Smooth muscle cell of the pulmonary artery (primary cell): ENCODE measurements around the gene BAK1. TPM values are rescaled to one million over a fixed set of nuclear protein-coding genes. Genes with fewer than 3 reads are reported as not detected.

Experiments
- total RNA-seq: library from RNA; depleted of rRNA; stranded (reverse); fragments of >200 nt; gene quantifications from 2 replicates; pipeline ENCODE4 v1.2.3, GENCODE V29; 2014

Gene BAK1
- total RNA-seq: 14.5 and 17.6 TPM in 2 replicates

GRCh38 chr6:33579828-33580714, at the start of gene BAK1:
BAK1 (minus strand) TSS chr6:33580276; CDS start chr6:33577604, 2,672 bp downstream.

GRCh38 chr6:33620856-33621710, 41.0 kb upstream of the BAK1 start, which contains the start of gene ITPR3:
ITPR3 (plus strand) TSS chr6:33621322; CDS start chr6:33621603, 281 bp downstream.

Other genes with a start within 250 kb of the BAK1 start
- gene KIFC1, start 188.5 kb downstream of the BAK1 start, total RNA-seq: 2.1 and 5.0 TPM in 2 replicates
- 25.1 and 30.0 TPM in 2 replicates for gene PHF1, start 169.3 kb downstream of the BAK1 start, total RNA-seq
- 102 and 104 TPM in 2 replicates for gene CUTA, start 162.2 kb downstream of the BAK1 start, total RNA-seq
- gene SYNGAP1, start 160.2 kb downstream of the BAK1 start, total RNA-seq: 10.5 and 16.1 TPM in 2 replicates
- gene ZBTB9, start 125.7 kb downstream of the BAK1 start, total RNA-seq: 4.9 and 6.5 TPM in 2 replicates
- gene ITPR3, start 41.0 kb upstream of the BAK1 start, total RNA-seq: 24.6 and 135 TPM in 2 replicates
- 15.3 and 15.7 TPM in 2 replicates for gene UQCC2, start 131.4 kb upstream of the BAK1 start, total RNA-seq
- 0.03 and 0.20 TPM in 2 replicates for gene IP6K3, start 166.6 kb upstream of the BAK1 start, total RNA-seq
- gene LEMD2, start 208.9 kb upstream of the BAK1 start, total RNA-seq: 56.8 and 74.5 TPM in 2 replicates
- not detected in 2 replicates for gene MLN, start 223.7 kb upstream of the BAK1 start, total RNA-seq